Iris pigment epithelial cell (primary cell): Measurements from ENCODE around the gene CFAP119.

Experiments used
- DNase-seq: peaks from one replicate; pipeline ENCODE4 v3.0.0-alpha.2; 2011; ENCODE audit warnings: low read depth

The CFAP119 gene

GRCh38 chr16:30762991-30763725, 1.3 kb upstream of the CFAP119 start:
- DNase-seq: no peak

GRCh38 chr16:30761427-30761927, 385 bp downstream of the CFAP119 start:
- DNase-seq: peak; percentile 30

- DNase-seq: no peak
Observed at GRCh38 chr16:30760577-30761426, 1.1 kb downstream of the CFAP119 start.

- DNase-seq: no peak
Observed at GRCh38 chr16:30760001-30760559, 1.8 kb downstream of the CFAP119 start.

- DNase-seq: no peak
Observed at GRCh38 chr16:30758988-30759491, 2.8 kb downstream of the CFAP119 start.

- DNase-seq: no peak
Observed at GRCh38 chr16:30757316-30757715, 4.5 kb downstream of the CFAP119 start.

GRCh38 chr16:30756781-30757100, 5.1 kb downstream of the CFAP119 start:
- DNase-seq: no peak

- DNase-seq: no peak
Observed at GRCh38 chr16:30755955-30756780, 5.7 kb downstream of the CFAP119 start.

GRCh38 chr16:30753596-30753995, 8.3 kb downstream of the CFAP119 start:
- DNase-seq: no peak

GRCh38 chr16:30750876-30751465, 10.9 kb downstream of the CFAP119 start:
- DNase-seq: no peak

- DNase-seq: no peak
Observed at GRCh38 chr16:30750201-30750600, 11.7 kb downstream of the CFAP119 start.

GRCh38 chr16:30748634-30749445, 13.0 kb downstream of the CFAP119 start:
- DNase-seq: peak; percentile 60

GRCh38 chr16:30747799-30748633, 13.8 kb downstream of the CFAP119 start, which contains the start of gene PHKG2:
PHKG2 (plus strand) TSS chr16:30748425; CDS start chr16:30748821, 396 bp downstream.
- DNase-seq: peak; percentile 99

- DNase-seq: peak; percentile 53
Observed at GRCh38 chr16:30747331-30747730, 14.5 kb downstream of the CFAP119 start.

GRCh38 chr16:30746638-30747175, 15.2 kb downstream of the CFAP119 start:
- no peak for DNase-seq

GRCh38 chr16:30745082-30745481, 16.8 kb downstream of the CFAP119 start:
- no peak for DNase-seq

- no peak for DNase-seq
Observed at GRCh38 chr16:30744183-30744582, 17.7 kb downstream of the CFAP119 start.

GRCh38 chr16:30743716-30744115, 18.1 kb downstream of the CFAP119 start:
- DNase-seq: no peak

GRCh38 chr16:30741461-30741914, 20.4 kb downstream of the CFAP119 start:
- peak; percentile 93 for DNase-seq
